Measurements from ENCODE around the gene SZT2.

Gene SZT2

DNA sequence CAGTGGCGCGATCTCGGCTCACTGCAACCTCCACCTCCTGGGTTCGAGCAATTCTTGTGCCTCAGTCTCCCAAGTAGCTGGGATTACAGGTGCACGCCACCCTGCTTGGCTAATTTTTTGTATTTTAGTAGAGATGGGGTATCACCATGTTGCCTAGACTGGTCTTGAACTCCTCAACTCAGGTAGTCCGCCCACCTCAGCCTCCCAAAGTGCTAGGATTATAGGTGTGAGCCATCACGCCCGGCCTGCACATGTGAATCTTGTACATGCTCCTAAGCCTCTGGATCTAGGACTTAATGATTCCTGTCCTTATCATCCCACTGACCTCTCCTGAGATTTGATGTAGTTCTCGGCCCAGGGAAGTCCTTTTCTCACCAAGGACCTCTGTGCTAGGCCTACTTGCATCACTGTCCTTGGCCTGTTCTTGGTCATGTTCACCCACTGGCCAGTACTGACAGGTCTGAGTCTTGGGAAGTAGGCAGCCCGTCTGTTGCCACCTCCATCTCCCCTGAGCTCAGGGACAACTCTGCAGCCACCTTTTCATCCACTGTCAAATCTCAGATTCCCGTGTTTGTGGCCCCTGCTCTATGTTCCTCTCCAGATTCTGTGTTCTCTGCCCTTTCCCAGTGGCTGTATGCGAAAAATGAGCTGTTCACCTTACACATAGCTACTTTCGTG is 54.6 kb downstream of the SZT2 start:
- no peak overlapping the region for H3K4me3 ChIP-seq (ENCODE audit: low read depth, low read length)
- no peaks in the 10 kb centered on the region for H3K9me3 ChIP-seq (ENCODE audit: control insufficient read depth, insufficient read depth, low read depth, low read length)
- peaks cover 3% of the 10 kb centered on the region; the same call in 1 of the 2 replicates for H3K4me1 ChIP-seq (ENCODE audit: control insufficient read depth, insufficient read depth, low read length)
- H3K27me3 ChIP-seq (ENCODE audit: control insufficient read depth, insufficient read depth, low read length), result no peaks in the 10 kb centered on the region
- no peak overlapping the region for H3K27ac ChIP-seq (ENCODE audit: low read depth, low read length)
- H3K36me3 ChIP-seq (ENCODE audit: control insufficient read depth, insufficient read depth, low read length), result peaks cover 84% of the 10 kb centered on the region
- H3K9ac ChIP-seq (ENCODE audit: low read length), result no peak overlapping the region

DNA sequence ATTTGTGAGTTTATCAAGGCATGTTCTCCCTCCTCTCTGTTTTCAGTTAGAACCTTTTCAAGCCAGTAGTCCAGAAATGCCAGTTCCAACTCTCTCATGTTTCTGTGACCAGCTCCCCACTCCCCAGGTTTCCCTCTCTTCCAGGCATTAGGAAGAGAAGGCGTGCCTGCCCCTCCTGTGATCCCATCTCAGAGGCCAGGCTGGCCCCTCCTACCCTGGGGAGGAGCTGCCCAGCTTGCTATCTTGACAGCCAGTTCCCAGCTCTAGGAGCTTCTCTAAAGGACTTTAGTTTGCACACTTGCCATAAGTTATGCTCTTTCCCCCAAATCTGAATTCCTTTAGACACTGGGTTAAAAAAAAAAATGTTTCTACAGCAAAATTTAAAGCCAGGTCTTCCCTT is 55.1 kb downstream of the SZT2 start:
- Histone ChIP-seq H3K9ac (ENCODE audit: low read length) (no peak overlapping the region), H3K36me3 (ENCODE audit: control insufficient read depth, insufficient read depth, low read length) (peaks cover 86% of the 10 kb centered on the region), H3K27me3 (ENCODE audit: control insufficient read depth, insufficient read depth, low read length) (no peaks in the 10 kb centered on the region), H3K27ac (ENCODE audit: low read depth, low read length) (no peak overlapping the region), H3K4me1 (ENCODE audit: control insufficient read depth, insufficient read depth, low read length) (peaks cover 3% of the 10 kb centered on the region; the same call in 1 of the 2 replicates), H3K4me3 (ENCODE audit: low read depth, low read length) (no peak overlapping the region), H3K9me3 (ENCODE audit: control insufficient read depth, insufficient read depth, low read depth, low read length) (no peaks in the 10 kb centered on the region)

DNA sequence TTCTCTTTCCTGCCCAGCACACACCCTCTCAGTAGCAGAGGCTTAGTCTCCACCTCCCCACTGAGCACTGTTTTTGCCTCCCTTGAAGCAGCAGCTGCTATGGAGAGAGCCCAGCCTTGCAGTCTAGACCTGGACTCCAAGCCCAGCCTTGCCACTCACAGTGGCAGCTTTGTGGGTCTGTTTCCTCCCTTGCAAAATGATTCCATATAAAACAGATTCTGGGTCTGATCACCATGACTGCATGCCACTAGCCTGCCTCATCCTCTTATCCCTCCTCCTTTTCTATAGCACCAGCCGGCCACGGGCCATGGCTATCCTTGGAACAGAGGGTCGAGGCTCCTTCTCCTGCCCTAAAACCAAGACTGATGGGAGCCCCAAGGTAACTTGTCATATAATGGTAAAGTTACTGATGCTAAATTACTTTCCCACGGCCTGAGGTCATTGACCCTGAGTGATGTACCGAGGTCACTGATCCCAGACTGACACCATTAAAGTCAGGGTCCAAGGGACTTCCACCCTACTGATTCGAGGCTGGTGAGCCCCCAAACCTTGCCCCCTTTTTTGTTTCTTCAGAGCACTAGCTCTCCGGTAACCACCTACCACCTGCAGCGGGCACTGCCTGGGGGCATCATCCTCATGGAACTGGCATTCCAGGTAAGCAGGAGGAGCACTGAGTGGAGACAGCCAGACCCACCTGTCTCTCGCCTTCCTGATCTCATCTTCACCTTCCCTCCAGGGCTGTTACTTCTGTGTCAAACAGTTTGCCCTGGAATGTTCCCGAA is 56.1 kb downstream of the SZT2 start:
- Histone ChIP-seq H3K4me1 (ENCODE audit: control insufficient read depth, insufficient read depth, low read length) (peaks cover 3% of the 10 kb centered on the region; the same call in 1 of the 2 replicates), H3K9me3 (ENCODE audit: control insufficient read depth, insufficient read depth, low read depth, low read length) (no peaks in the 10 kb centered on the region), H3K27me3 (ENCODE audit: control insufficient read depth, insufficient read depth, low read length) (no peaks in the 10 kb centered on the region), H3K9ac (ENCODE audit: low read length) (no peak overlapping the region), H3K27ac (ENCODE audit: low read depth, low read length) (no peak overlapping the region), H3K36me3 (ENCODE audit: control insufficient read depth, insufficient read depth, low read length) (peaks cover 86% of the 10 kb centered on the region), H3K4me3 (ENCODE audit: low read depth, low read length) (no peak overlapping the region)

DNA sequence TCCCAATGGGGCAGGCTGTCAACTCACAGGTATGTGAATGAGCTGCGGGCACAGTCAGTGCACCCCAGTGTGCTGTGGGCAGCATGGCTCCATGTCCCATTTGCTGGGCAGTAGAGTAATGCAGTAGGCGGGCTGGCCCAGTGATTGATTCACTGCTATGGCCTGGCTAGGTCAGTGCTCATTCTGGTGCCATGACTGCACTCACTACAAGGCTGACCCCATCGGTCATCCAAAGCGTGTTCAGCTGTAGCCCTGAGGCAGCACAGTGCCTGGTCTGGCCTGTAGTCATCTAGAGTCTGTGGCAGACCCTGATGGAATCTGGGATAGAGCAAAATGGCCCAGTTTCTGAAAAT is 56.7 kb downstream of the SZT2 start:
- no peaks in the 10 kb centered on the region for H3K27me3 ChIP-seq (ENCODE audit: control insufficient read depth, insufficient read depth, low read length)
- peaks cover 3% of the 10 kb centered on the region; the same call in 1 of the 2 replicates for H3K4me1 ChIP-seq (ENCODE audit: control insufficient read depth, insufficient read depth, low read length)
- H3K27ac ChIP-seq (ENCODE audit: low read depth, low read length), result no peak overlapping the region
- H3K9ac ChIP-seq (ENCODE audit: low read length), result no peak overlapping the region
- H3K36me3 ChIP-seq (ENCODE audit: control insufficient read depth, insufficient read depth, low read length), result peaks cover 86% of the 10 kb centered on the region
- H3K4me3 ChIP-seq (ENCODE audit: low read depth, low read length), result no peak overlapping the region
- H3K9me3 ChIP-seq (ENCODE audit: control insufficient read depth, insufficient read depth, low read depth, low read length), result no peaks in the 10 kb centered on the region

DNA sequence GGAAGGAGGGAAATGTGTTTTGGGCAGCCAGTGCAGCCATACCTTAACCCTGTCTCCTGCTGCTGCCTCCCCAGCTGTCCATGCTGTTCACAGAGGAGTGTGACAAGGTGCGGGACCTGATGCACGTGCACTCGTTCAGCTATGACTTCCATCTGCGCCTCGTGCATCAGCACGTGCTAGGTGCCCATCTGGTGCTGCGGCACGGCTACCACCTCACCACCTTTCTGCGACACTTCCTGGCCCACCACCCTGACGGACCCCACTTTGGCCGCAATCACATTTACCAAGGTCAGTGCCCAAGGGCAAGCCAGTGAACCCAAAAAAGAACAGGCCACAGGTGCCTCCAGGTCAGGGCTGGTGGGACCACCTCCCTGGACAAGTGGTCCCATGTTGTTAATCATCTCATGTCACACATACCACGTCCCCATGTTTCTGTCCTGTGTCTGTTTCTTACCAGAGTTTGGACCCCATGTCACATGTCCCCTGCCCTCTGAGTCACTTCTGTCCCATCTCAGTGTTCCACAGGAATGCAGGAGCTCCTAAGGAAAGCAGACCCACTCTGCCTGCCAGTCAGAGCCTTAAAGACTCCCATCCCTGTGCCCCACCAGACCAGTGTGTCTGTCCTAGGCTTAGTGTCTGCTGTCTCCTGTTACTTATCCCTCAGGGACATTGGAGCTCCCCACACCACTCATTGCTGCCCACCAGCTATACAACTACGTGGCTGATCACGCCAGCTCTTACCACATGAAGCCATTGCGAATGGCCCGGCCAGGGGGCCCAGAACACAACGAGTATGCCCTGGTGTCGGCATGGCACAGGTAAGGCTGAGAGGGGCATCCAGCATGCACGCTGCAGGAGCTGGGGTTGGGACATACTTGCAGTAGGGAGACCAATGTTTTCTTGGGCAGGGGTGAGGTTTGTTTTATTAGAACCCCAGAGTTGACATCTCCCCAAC is 57.5 kb downstream of the SZT2 start:
- no peaks in the 10 kb centered on the region for H3K27me3 ChIP-seq (ENCODE audit: control insufficient read depth, insufficient read depth, low read length)
- H3K27ac ChIP-seq (ENCODE audit: low read depth, low read length), result no peak overlapping the region
- peaks cover 88% of the 10 kb centered on the region for H3K36me3 ChIP-seq (ENCODE audit: control insufficient read depth, insufficient read depth, low read length)
- no peaks in the 10 kb centered on the region for H3K9me3 ChIP-seq (ENCODE audit: control insufficient read depth, insufficient read depth, low read depth, low read length)
- H3K4me3 ChIP-seq (ENCODE audit: low read depth, low read length), result no peak overlapping the region
- peaks cover 3% of the 10 kb centered on the region; the same call in 1 of the 2 replicates for H3K4me1 ChIP-seq (ENCODE audit: control insufficient read depth, insufficient read depth, low read length)
- H3K9ac ChIP-seq (ENCODE audit: low read length), result no peak overlapping the region

DNA sequence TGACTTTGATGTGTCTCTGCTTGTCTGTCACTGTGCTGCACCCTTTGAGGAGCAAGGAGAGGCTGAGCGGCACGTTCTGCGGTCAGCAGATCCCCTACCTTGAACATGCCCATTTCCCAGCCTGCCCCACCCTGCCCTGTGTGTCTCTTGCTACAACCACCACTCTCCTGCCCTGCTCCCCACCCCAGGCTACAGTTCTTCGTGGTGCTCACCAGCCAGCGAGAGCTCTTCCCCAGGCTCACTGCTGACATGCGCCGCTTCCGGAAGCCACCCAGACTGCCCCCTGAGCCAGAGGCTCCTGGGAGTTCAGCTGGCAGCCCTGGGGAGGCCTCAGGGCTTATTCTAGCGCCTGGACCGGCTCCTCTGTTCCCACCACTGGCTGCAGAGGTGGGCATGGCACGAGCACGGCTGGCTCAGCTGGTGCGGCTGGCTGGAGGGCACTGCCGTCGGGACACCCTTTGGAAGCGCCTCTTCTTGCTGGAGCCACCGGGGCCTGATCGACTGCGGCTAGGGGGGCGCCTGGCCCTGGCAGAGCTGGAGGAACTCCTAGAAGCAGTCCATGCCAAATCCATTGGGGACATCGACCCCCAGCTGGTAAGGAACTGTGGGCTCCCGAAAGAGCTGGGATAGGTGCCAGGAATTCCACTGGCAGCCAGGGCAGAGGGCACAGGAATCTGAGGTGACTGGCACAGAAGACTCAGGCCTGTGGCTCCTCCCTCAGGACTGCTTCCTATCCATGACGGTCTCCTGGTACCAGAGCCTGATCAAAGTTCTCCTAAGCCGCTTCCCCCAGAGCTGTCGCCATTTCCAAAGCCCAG is 58.4 kb downstream of the SZT2 start:
- H3K36me3 ChIP-seq (ENCODE audit: control insufficient read depth, insufficient read depth, low read length), result peaks cover 85% of the 10 kb centered on the region
- H3K4me3 ChIP-seq (ENCODE audit: low read depth, low read length), result no peak overlapping the region

DNA sequence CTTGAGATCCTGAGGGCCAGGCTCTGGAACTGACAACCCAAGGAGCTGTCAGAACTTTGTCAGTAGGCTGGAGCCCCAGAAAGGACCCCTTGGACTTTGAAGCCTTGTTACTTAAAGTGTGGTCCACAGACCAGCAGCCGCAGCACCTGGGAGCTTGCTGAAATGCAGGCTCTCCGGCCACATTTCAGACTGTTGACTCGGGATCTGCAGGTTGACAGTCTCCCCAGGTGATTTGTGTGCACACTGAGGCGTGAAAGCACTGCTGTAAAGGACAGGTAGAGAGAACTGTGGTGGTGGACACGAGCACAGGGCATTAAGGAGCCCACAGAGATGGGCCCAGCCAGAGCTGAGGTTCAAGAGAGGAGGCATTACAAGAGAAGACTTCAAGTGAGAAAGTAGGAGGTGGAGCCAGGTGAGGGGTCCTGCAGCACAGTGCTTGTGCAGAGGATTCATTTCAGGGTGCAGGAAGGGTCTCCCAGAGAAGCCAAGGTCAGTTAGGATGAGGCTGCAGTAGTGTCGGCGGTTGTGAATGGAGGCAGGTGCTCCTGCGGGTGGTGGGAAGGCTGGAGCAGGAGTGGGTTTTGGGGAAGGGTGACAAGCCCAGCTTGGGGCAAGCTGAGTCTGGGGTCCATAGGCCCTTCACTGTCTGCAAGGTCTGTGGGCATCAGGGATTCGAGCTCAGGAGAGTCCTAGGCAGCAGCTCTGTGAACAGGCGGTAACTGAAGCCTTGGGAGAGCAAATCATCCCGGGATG is 59.4 kb downstream of the SZT2 start:
- Histone ChIP-seq H3K9ac (ENCODE audit: low read length) (no peak overlapping the region), H3K27ac (ENCODE audit: low read depth, low read length) (no peak overlapping the region), H3K9me3 (ENCODE audit: control insufficient read depth, insufficient read depth, low read depth, low read length) (no peaks in the 10 kb centered on the region), H3K27me3 (ENCODE audit: control insufficient read depth, insufficient read depth, low read length) (no peaks in the 10 kb centered on the region), H3K36me3 (ENCODE audit: control insufficient read depth, insufficient read depth, low read length) (peaks cover 74% of the 10 kb centered on the region), H3K4me1 (ENCODE audit: control insufficient read depth, insufficient read depth, low read length) (peaks cover 11% of the 10 kb centered on the region), H3K4me3 (ENCODE audit: low read depth, low read length) (no peak overlapping the region)

More for the DNA sequence above, 58.4 kb downstream of the SZT2 start:
- Histone ChIP-seq H3K27me3 (ENCODE audit: control insufficient read depth, insufficient read depth, low read length) (no peaks in the 10 kb centered on the region), H3K9ac (ENCODE audit: low read length) (no peak overlapping the region), H3K9me3 (ENCODE audit: control insufficient read depth, insufficient read depth, low read depth, low read length) (no peaks in the 10 kb centered on the region), H3K27ac (ENCODE audit: low read depth, low read length) (no peak overlapping the region), H3K4me1 (ENCODE audit: control insufficient read depth, insufficient read depth, low read length) (peaks cover 9% of the 10 kb centered on the region)

- Histone ChIP-seq H3K27me3 (ENCODE audit: control insufficient read depth, insufficient read depth, low read length) (no peaks in the 10 kb centered on the region), H3K27ac (ENCODE audit: low read depth, low read length) (no peak overlapping the region), H3K9me3 (ENCODE audit: control insufficient read depth, insufficient read depth, low read depth, low read length) (no peaks in the 10 kb centered on the region), H3K36me3 (ENCODE audit: control insufficient read depth, insufficient read depth, low read length) (peaks cover 69% of the 10 kb centered on the region), H3K9ac (ENCODE audit: low read length) (no peak overlapping the region), H3K4me3 (ENCODE audit: low read depth, low read length) (no peak overlapping the region), H3K4me1 (ENCODE audit: control insufficient read depth, insufficient read depth, low read length) (peaks cover 12% of the 10 kb centered on the region)
These were observed 60.0 kb downstream of the SZT2 start for GRCh38 chr1:43449708-43450069.

GRCh38 chr1:43450251-43450941 is 60.7 kb downstream of the SZT2 start:
- H3K4me3 ChIP-seq (ENCODE audit: low read depth, low read length), result no peak overlapping the region
- peaks cover 12% of the 10 kb centered on the region for H3K4me1 ChIP-seq (ENCODE audit: control insufficient read depth, insufficient read depth, low read length)
- H3K27me3 ChIP-seq (ENCODE audit: control insufficient read depth, insufficient read depth, low read length), result no peaks in the 10 kb centered on the region
- no peaks in the 10 kb centered on the region for H3K9me3 ChIP-seq (ENCODE audit: control insufficient read depth, insufficient read depth, low read depth, low read length)
- H3K9ac ChIP-seq (ENCODE audit: low read length), result no peak overlapping the region
- H3K27ac ChIP-seq (ENCODE audit: low read depth, low read length), result no peak overlapping the region
- peaks cover 67% of the 10 kb centered on the region for H3K36me3 ChIP-seq (ENCODE audit: control insufficient read depth, insufficient read depth, low read length)

Measured in HUES6 (cell line).